Neural progenitor cell (in vitro differentiated cells): ENCODE data around the gene CPT1B. TPM values are rescaled to one million over a fixed set of nuclear protein-coding genes. Genes with fewer than 3 reads are reported as not detected.

ENCODE experiments used
- DNase-seq: peaks from one replicate; pipeline ENCODE4 v3.0.0-alpha.2; 2016; ENCODE audit warnings: low spot score
- H2AFZ ChIP-seq: fragments of 200-600 bp; sonication (generic); replicated peaks from 2 replicates; pipeline ENCODE4 v1.6.1; 2016; ENCODE audit warnings: antibody characterized with exemption
- H3F3A ChIP-seq: fragments of 200-600 bp; sonication (generic); 2 replicates; pipeline ENCODE4 v1.6.1; 2016; ENCODE audit warnings: antibody characterized with exemption, low read depth
- H3K27ac ChIP-seq: fragments of 200-600 bp; sonication (generic); 2 replicates; pipeline ENCODE4 v1.5.1; 2016; ENCODE audit warnings: mild to moderate bottlenecking
- H3K27me3 ChIP-seq: fragments of 200-600 bp; sonication (generic); 2 replicates; pipeline ENCODE4 v1.6.1; 2016; ENCODE audit warnings: mild to moderate bottlenecking, moderate library complexity
- H3K36me3 ChIP-seq: fragments of 200-600 bp; sonication (generic); 2 replicates; pipeline ENCODE4 v1.5.1; 2016
- H3K4me1 ChIP-seq: fragments of 200-600 bp; sonication (generic); 2 replicates; pipeline ENCODE4 v1.6.1; 2016; ENCODE audit warnings: mixed run types
- H3K4me2 ChIP-seq: fragments of 200-600 bp; sonication (generic); 2 replicates; pipeline ENCODE4 v1.6.1; 2016
- H3K4me3 ChIP-seq: fragments of 200-600 bp; sonication (generic); 2 replicates; pipeline ENCODE4 v1.5.1; 2016
- H3K79me2 ChIP-seq: fragments of 200-600 bp; sonication (generic); 2 replicates; pipeline ENCODE4 v1.6.1; 2016; ENCODE audit warnings: low read depth
- H3K9ac ChIP-seq: fragments of 200-600 bp; sonication (generic); 2 replicates; pipeline ENCODE4 v1.6.1; 2016
- H3K9me3 ChIP-seq: fragments of 200-600 bp; sonication (generic); 2 replicates; pipeline ENCODE4 v1.5.1; 2016; ENCODE audit warnings: low read depth
- H4K20me1 ChIP-seq: fragments of 200-600 bp; sonication (generic); 2 replicates; pipeline ENCODE4 v1.6.1; 2016; ENCODE audit warnings: low read depth
- H3K27ac Mint-ChIP-seq: 3 replicates; pipeline ENCODE4 v1.8.0; 2021; ENCODE audit warnings: mixed read lengths
- H3K27me3 Mint-ChIP-seq: 2 replicates; pipeline ENCODE4 v1.8.0; 2022; ENCODE audit warnings: low read depth, mild to moderate bottlenecking, inconsistent platforms, moderate library complexity, mixed read lengths; ENCODE audit not compliant: insufficient read depth
- H3K36me3 Mint-ChIP-seq: 3 replicates; pipeline ENCODE4 v1.8.0; 2021; ENCODE audit warnings: mixed read lengths
- H3K4me1 Mint-ChIP-seq: 3 replicates; pipeline ENCODE4 v1.8.0; 2021; ENCODE audit warnings: mixed read lengths
- H3K4me3 Mint-ChIP-seq: 3 replicates; pipeline ENCODE4 v1.8.0; 2021; ENCODE audit warnings: mild to moderate bottlenecking, moderate library complexity, mixed read lengths
- H3K9me3 Mint-ChIP-seq: 3 replicates; pipeline ENCODE4 v1.8.0; 2020; ENCODE audit warnings: mixed read lengths
- EZH2 ChIP-seq: fragments of 200-600 bp; sonication (generic); IDR thresholded peaks from 2 replicates; pipeline ENCODE4 v1.6.1; 2017; ENCODE audit warnings: antibody characterized with exemption, mild to moderate bottlenecking, moderate library complexity
- EZH2phosphoT487 ChIP-seq: fragments of 200-600 bp; sonication (generic); IDR thresholded peaks from 2 replicates; pipeline ENCODE4 v1.6.1; 2017; ENCODE audit warnings: antibody characterized with exemption
- total RNA-seq: library from RNA; depleted of rRNA; stranded (reverse); fragments of >200 nt; gene quantifications from 2 replicates; pipeline ENCODE4 v1.2.3, GENCODE V29; 2015; ENCODE audit warnings: low replicate concordance
- TF ChIP-seq, protein P1 (sequence below): fragments of 200-600 bp; sonication (generic); IDR thresholded peaks from 2 replicates; pipeline ENCODE4 v1.5.1; 2017; ENCODE audit warnings: antibody characterized with exemption, mild to moderate bottlenecking

Gene CPT1B
- total RNA-seq, 1 donor from 2014 or later = 33.9 TPM

- no peaks in the 10 kb centered on the region for H3K27me3 ChIP-seq
Observed at GRCh38 chr22:50576806-50577696, 1.2 kb downstream of the CPT1B start.

DNA sequence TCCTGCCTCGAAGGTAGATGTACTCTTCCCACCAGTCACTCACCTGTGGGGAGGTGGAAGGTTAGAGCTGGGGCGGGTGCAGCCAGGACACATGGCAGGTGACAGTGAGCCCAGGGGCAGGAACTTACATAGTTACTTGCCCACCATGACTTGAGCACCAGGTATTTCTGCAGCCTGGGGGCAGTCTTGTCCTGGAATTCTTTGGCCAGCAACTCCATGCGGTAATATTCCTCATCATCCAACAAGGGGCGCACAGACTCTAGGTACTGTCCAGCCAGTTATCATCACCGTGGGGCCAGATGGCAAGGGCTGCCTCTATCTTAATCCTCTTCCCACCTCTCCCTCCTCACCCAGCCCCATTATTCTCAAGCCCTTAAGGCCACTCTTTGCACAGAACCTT, 2.2 kb downstream of the CPT1B start:
- Histone ChIP-seq H3K4me3 (no peak overlapping the region), H3K79me2 (peaks cover 2% of the 10 kb centered on the region), H3K4me2 (no peak overlapping the region), H3K9ac (no peak overlapping the region), H3K36me3 (no peaks in the 10 kb centered on the region), H3K27me3 (no peaks in the 10 kb centered on the region), H3K9me3 (no peaks in the 10 kb centered on the region), H2AFZ (no peak overlapping the region), H4K20me1 (no peaks in the 10 kb centered on the region), H3K27ac (no peak overlapping the region), H3F3A (no peaks in the 10 kb centered on the region), H3K4me1 (no peaks in the 10 kb centered on the region)
- Mint-ChIP-seq H3K9me3 (no peaks in the 10 kb centered on the region), H3K4me1 (no peaks in the 10 kb centered on the region), H3K27me3 (peaks cover 9% of the 10 kb centered on the region), H3K36me3 (peaks cover 8% of the 10 kb centered on the region), H3K27ac (peak overlapping the region; percentile 68), H3K4me3 (no peak overlapping the region)
- TF ChIP-seq EZH2 = no peak
- TF ChIP-seq, protein P1, sequence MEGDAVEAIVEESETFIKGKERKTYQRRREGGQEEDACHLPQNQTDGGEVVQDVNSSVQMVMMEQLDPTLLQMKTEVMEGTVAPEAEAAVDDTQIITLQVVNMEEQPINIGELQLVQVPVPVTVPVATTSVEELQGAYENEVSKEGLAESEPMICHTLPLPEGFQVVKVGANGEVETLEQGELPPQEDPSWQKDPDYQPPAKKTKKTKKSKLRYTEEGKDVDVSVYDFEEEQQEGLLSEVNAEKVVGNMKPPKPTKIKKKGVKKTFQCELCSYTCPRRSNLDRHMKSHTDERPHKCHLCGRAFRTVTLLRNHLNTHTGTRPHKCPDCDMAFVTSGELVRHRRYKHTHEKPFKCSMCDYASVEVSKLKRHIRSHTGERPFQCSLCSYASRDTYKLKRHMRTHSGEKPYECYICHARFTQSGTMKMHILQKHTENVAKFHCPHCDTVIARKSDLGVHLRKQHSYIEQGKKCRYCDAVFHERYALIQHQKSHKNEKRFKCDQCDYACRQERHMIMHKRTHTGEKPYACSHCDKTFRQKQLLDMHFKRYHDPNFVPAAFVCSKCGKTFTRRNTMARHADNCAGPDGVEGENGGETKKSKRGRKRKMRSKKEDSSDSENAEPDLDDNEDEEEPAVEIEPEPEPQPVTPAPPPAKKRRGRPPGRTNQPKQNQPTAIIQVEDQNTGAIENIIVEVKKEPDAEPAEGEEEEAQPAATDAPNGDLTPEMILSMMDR = peak; percentile 50
- TF ChIP-seq EZH2phosphoT487 = no peak
- DNase-seq = peak; percentile 61

More at GRCh38 chr22:50576806-50577696, 1.2 kb downstream of the CPT1B start:
- Histone ChIP-seq H3K36me3 (no peaks in the 10 kb centered on the region), H4K20me1 (no peaks in the 10 kb centered on the region), H3K9me3 (no peaks in the 10 kb centered on the region), H3K9ac (no peak overlapping the region), H3K27ac (no peak overlapping the region), H3K79me2 (peaks cover 12% of the 10 kb centered on the region), H3K4me2 (no peak overlapping the region), H3K4me1 (no peaks in the 10 kb centered on the region), H2AFZ (no peak overlapping the region), H3F3A (peaks cover 5% of the 10 kb centered on the region), H3K4me3 (no peak overlapping the region)
- Mint-ChIP-seq H3K4me1 (no peaks in the 10 kb centered on the region), H3K9me3 (no peaks in the 10 kb centered on the region), H3K27ac (no peak overlapping the region), H3K36me3 (peaks cover 5% of the 10 kb centered on the region), H3K4me3 (no peak overlapping the region), H3K27me3 (peaks cover 9% of the 10 kb centered on the region)
- TF ChIP-seq EZH2phosphoT487 (no peak), EZH2 (no peak)
- TF ChIP-seq, protein P1 = no peak
- no peak for DNase-seq

- Histone ChIP-seq H3K36me3 (no peaks in the 10 kb centered on the region), H3K79me2 (no peaks in the 10 kb centered on the region), H3K9me3 (no peaks in the 10 kb centered on the region), H3K27me3 (no peaks in the 10 kb centered on the region), H3F3A (no peaks in the 10 kb centered on the region), H3K4me1 (no peaks in the 10 kb centered on the region), H2AFZ (no peak overlapping the region), H3K4me2 (no peak overlapping the region), H3K9ac (no peak overlapping the region), H4K20me1 (no peaks in the 10 kb centered on the region), H3K27ac (no peak overlapping the region), H3K4me3 (no peak overlapping the region)
- no peak overlapping the region for H3K27ac Mint-ChIP-seq
- no peak for TF ChIP-seq EZH2
- TF ChIP-seq EZH2phosphoT487 = no peak
- TF ChIP-seq, protein P1 = no peak
- peaks cover 13% of the 10 kb centered on the region for H3K36me3 Mint-ChIP-seq
- H3K9me3 Mint-ChIP-seq = no peaks in the 10 kb centered on the region
- H3K27me3 Mint-ChIP-seq = peaks cover 9% of the 10 kb centered on the region
- no peak for DNase-seq
- H3K4me1 Mint-ChIP-seq = no peaks in the 10 kb centered on the region
- H3K4me3 Mint-ChIP-seq = no peak overlapping the region
Observed at GRCh38 chr22:50575426-50575941, 2.7 kb downstream of the CPT1B start.
